Measurements from ENCODE around the gene POC1A. TPM values are rescaled to one million over a fixed set of nuclear protein-coding genes. Genes with fewer than 3 reads are reported as not detected.

The POC1A gene
- total and polyA plus RNA-seq, 2 experiments from 2014 or later, result 19.1 to 26.7 TPM

DNA sequence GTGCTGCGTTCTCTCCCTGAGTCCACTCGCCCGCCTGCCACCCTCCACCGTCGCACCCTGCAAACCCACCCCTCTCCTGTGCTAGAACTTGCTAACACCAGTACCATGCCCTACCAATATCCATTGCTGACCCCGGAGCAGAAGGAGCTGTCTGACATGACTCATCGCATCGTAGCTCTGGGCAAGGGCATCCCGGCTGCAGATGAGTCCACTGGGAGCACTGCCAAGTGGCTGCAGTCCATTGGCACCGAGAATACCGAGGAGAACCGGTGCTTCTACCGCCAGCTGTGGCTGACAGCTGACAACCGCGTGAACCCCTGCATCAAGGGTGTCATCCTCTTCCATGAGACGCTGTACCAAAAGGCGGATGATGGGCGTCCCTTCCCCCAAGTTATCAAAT, 38.8 kb upstream of the POC1A start (continued):
- TF ChIP-seq CTCF (conservative IDR thresholded peaks at IDR 0.05; ENCODE audit: low read depth in 2 of 2), result no peak
- TF ChIP-seq, protein P1, sequence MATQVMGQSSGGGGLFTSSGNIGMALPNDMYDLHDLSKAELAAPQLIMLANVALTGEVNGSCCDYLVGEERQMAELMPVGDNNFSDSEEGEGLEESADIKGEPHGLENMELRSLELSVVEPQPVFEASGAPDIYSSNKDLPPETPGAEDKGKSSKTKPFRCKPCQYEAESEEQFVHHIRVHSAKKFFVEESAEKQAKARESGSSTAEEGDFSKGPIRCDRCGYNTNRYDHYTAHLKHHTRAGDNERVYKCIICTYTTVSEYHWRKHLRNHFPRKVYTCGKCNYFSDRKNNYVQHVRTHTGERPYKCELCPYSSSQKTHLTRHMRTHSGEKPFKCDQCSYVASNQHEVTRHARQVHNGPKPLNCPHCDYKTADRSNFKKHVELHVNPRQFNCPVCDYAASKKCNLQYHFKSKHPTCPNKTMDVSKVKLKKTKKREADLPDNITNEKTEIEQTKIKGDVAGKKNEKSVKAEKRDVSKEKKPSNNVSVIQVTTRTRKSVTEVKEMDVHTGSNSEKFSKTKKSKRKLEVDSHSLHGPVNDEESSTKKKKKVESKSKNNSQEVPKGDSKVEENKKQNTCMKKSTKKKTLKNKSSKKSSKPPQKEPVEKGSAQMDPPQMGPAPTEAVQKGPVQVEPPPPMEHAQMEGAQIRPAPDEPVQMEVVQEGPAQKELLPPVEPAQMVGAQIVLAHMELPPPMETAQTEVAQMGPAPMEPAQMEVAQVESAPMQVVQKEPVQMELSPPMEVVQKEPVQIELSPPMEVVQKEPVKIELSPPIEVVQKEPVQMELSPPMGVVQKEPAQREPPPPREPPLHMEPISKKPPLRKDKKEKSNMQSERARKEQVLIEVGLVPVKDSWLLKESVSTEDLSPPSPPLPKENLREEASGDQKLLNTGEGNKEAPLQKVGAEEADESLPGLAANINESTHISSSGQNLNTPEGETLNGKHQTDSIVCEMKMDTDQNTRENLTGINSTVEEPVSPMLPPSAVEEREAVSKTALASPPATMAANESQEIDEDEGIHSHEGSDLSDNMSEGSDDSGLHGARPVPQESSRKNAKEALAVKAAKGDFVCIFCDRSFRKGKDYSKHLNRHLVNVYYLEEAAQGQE (IDR thresholded peaks at IDR 0.05; ENCODE audit: unreplicated experiment), result no peak

- ATAC-seq, result no peak
- H3K36me3 Mint-ChIP-seq (ENCODE audit: low read depth), result no peaks in the 10 kb centered on the region
- DNase-seq (ENCODE audit: low spot score), result no peak
These were observed 37.4 kb upstream of the POC1A start for GRCh38 chr3:52191663-52192062.

More at GRCh38 chr3:52191663-52192062, 37.4 kb upstream of the POC1A start:
- H3K27ac ChIP-seq (ENCODE audit: low read depth), result no peak overlapping the region
- Mint-ChIP-seq H3K4me3 (no peak overlapping the region), H3K4me1 (peaks cover 5% of the 10 kb centered on the region; the same call in 1 of the 3 replicates), H3K27me3 (ENCODE audit: insufficient read depth, low read depth, poor library complexity) (peaks cover 19% of the 10 kb centered on the region), H3K27ac (no peak overlapping the region), H3K9me3 (no peaks in the 10 kb centered on the region)
- H3K9me2 ChIP-seq (ENCODE audit: insufficient read depth), result no peaks in the 10 kb centered on the region
- H3K4me1 ChIP-seq (ENCODE audit: insufficient read depth), result no peaks in the 10 kb centered on the region
- H3K36me3 ChIP-seq (ENCODE audit: insufficient read depth), result no peaks in the 10 kb centered on the region
- no peak overlapping the region for H2AFZ ChIP-seq
- H3K79me2 ChIP-seq (replicated peaks; ENCODE audit: insufficient read depth), result no peaks in the 10 kb centered on the region
- no peaks in the 10 kb centered on the region for H4K20me1 ChIP-seq (replicated peaks; ENCODE audit: insufficient read depth)
- no peak for TF ChIP-seq EZH2phosphoT487 (IDR thresholded peaks at IDR 0.05; ENCODE audit: unreplicated experiment)
- TF ChIP-seq, protein P1 (IDR thresholded peaks at IDR 0.05; ENCODE audit: unreplicated experiment), result no peak
- TF ChIP-seq CTCF (conservative IDR thresholded peaks at IDR 0.05; ENCODE audit: low read depth in 2 of 2), result no peak
- no peak overlapping the region for H3K4me2 ChIP-seq
- no peak overlapping the region for H3K4me3 ChIP-seq
- 0 out of 2 replicates have a peak, but pooled peaks cover 4% of the 10 kb centered on the region for H3F3A ChIP-seq (replicated peaks; ENCODE audit: low read depth)
- H3K27me3 ChIP-seq (ENCODE audit: insufficient read depth), result no peaks in the 10 kb centered on the region

Data from GM23338 (cell line).